ENCODE results near the gene CNTFR.
A peak's percentile ranks its signal among the peaks of the same experiment; 100 is the strongest.

The CNTFR gene

GRCh38 chr9:34558364-34558763 is 31.2 kb downstream of the CNTFR start:
- TF ChIP-seq CTCF (IDR thresholded peaks at IDR 0.05): no peak
- Mint-ChIP-seq H3K36me3 (ENCODE audit: low read depth) (peaks cover 31% of the 10 kb centered on the region), H3K9me3 (no peaks in the 10 kb centered on the region), H3K4me1 (peaks cover 97% of the 10 kb centered on the region), H3K27ac (peak overlapping the region; percentile 94), H3K4me3 (peak overlapping the region; percentile 59), H3K27me3 (ENCODE audit: low read depth, poor library complexity) (no peaks in the 10 kb centered on the region)
- no peak for DNase-seq

GRCh38 chr9:34557426-34558321 is 31.9 kb downstream of the CNTFR start:
- no peaks in the 10 kb centered on the region for H3K9me3 Mint-ChIP-seq
- DNase-seq: no peak
- H3K27me3 Mint-ChIP-seq (ENCODE audit: low read depth, poor library complexity): no peaks in the 10 kb centered on the region
- no peak for TF ChIP-seq CTCF (IDR thresholded peaks at IDR 0.05)
- H3K4me1 Mint-ChIP-seq: peaks cover 95% of the 10 kb centered on the region
- H3K36me3 Mint-ChIP-seq (ENCODE audit: low read depth): peaks cover 27% of the 10 kb centered on the region
- peak overlapping the region; percentile 94 for H3K27ac Mint-ChIP-seq
- H3K4me3 Mint-ChIP-seq: peak overlapping the region; percentile 48

GRCh38 chr9:34556949-34557348 is 32.6 kb downstream of the CNTFR start:
- H3K27ac Mint-ChIP-seq: no peak overlapping the region
- no peaks in the 10 kb centered on the region for H3K9me3 Mint-ChIP-seq
- H3K4me3 Mint-ChIP-seq: peak overlapping the region; percentile 57
- no peak for TF ChIP-seq CTCF (IDR thresholded peaks at IDR 0.05)
- DNase-seq: no peak
- H3K27me3 Mint-ChIP-seq (ENCODE audit: low read depth, poor library complexity): no peaks in the 10 kb centered on the region
- peaks cover 94% of the 10 kb centered on the region for H3K4me1 Mint-ChIP-seq
- peaks cover 24% of the 10 kb centered on the region for H3K36me3 Mint-ChIP-seq (ENCODE audit: low read depth)

GRCh38 chr9:34555936-34556525 is 33.5 kb downstream of the CNTFR start:
- no peaks in the 10 kb centered on the region for H3K9me3 Mint-ChIP-seq
- no peak for DNase-seq
- peaks cover under 1% of the 10 kb centered on the region for H3K27me3 Mint-ChIP-seq (ENCODE audit: low read depth, poor library complexity)
- TF ChIP-seq CTCF (IDR thresholded peaks at IDR 0.05): no peak
- peaks cover 16% of the 10 kb centered on the region for H3K36me3 Mint-ChIP-seq (ENCODE audit: low read depth)
- peak overlapping the region; percentile 83 for H3K27ac Mint-ChIP-seq
- H3K4me1 Mint-ChIP-seq: peaks cover 84% of the 10 kb centered on the region
- H3K4me3 Mint-ChIP-seq: peak overlapping the region; percentile 57

GRCh38 chr9:34555500-34555899 is 34.0 kb downstream of the CNTFR start:
- TF ChIP-seq CTCF (IDR thresholded peaks at IDR 0.05): no peak
- DNase-seq: no peak
- Mint-ChIP-seq H3K4me1 (peaks cover 79% of the 10 kb centered on the region), H3K9me3 (no peaks in the 10 kb centered on the region), H3K27ac (peak overlapping the region; percentile 83), H3K4me3 (peak overlapping the region; percentile 56), H3K36me3 (ENCODE audit: low read depth) (peaks cover 16% of the 10 kb centered on the region), H3K27me3 (ENCODE audit: low read depth, poor library complexity) (peaks cover 3% of the 10 kb centered on the region)
